PC-9 (cell line): ENCODE results near the gene NRARP. TPM values are rescaled to one million over a fixed set of nuclear protein-coding genes. Genes with fewer than 3 reads are reported as not detected.

Source experiments
- BruUV-seq: library from RNA; stranded (reverse); fragments of 400-500 nt; replicated peaks from 2 replicates; lab custom pipeline; 2021; lab: Mats Ljungman, UMichigan
- CTCF ChIA-PET: fragments of 300-600 bp; sonication (Branson Sonifier 250); formaldehyde crosslinking; loops from one replicate; lab custom pipeline; 2022; ENCODE audit warnings: antibody characterized with exemption; lab: Charles Lee
- POLR2A ChIA-PET: fragments of 300-600 bp; sonication (Branson Sonifier 250); formaldehyde crosslinking; loops from one replicate; lab custom pipeline; 2022; ENCODE audit warnings: antibody characterized with exemption; ENCODE audit not compliant: unreplicated experiment; lab: Charles Lee
- DNase-seq, 2 experiments: peaks; one replicate each; pipeline versions ENCODE4 v3.0.0 to v3.0.0-alpha.2; 2015 to 2022; ENCODE audit warnings: mixed read lengths in 1 of 2
- H2AFZ ChIP-seq: fragments of 200-600 bp; sonication (generic); 2 replicates; pipeline ENCODE4 v1.8.1; 2017; ENCODE audit warnings: antibody characterized with exemption
- H3F3A ChIP-seq: fragments of 200-600 bp; sonication (generic); 2 replicates; pipeline ENCODE4 v1.8.1; 2017; ENCODE audit warnings: antibody characterized with exemption, mild to moderate bottlenecking, low read depth; ENCODE audit not compliant: insufficient read depth
- H3K27ac ChIP-seq: fragments of 200-600 bp; sonication (generic); 2 replicates; pipeline ENCODE4 v1.6.1; 2016; ENCODE audit warnings: mixed run types
- H3K27me3 ChIP-seq: fragments of 200-600 bp; sonication (generic); 2 replicates; pipeline ENCODE4 v1.6.1; 2016; ENCODE audit warnings: low read depth, mixed run types; ENCODE audit not compliant: insufficient read depth
- H3K36me3 ChIP-seq: fragments of 200-600 bp; sonication (generic); 2 replicates; pipeline ENCODE4 v1.6.1; 2016; ENCODE audit warnings: low read depth, mixed run types
- H3K4me1 ChIP-seq: fragments of 200-600 bp; sonication (generic); replicated peaks from 2 replicates; pipeline ENCODE4 v1.6.1; 2016; ENCODE audit warnings: mixed run types; ENCODE audit not compliant: insufficient read depth
- H3K4me2 ChIP-seq: fragments of 200-600 bp; sonication (generic); 2 replicates; pipeline ENCODE4 v1.6.1; 2017; ENCODE audit warnings: mixed run types
- H3K4me3 ChIP-seq: fragments of 200-600 bp; sonication (generic); 2 replicates; pipeline ENCODE4 v1.6.1; 2016; ENCODE audit warnings: mixed run types
- H3K79me2 ChIP-seq: fragments of 200-600 bp; sonication (generic); 2 replicates; pipeline ENCODE4 v1.6.1; 2017; ENCODE audit warnings: low read depth, mixed run types
- H3K9me2 ChIP-seq: fragments of 200-600 bp; sonication (generic); 2 replicates; pipeline ENCODE4 v1.8.1; 2017; ENCODE audit warnings: mild to moderate bottlenecking; ENCODE audit not compliant: insufficient read depth
- H3K9me3 ChIP-seq: fragments of 200-600 bp; sonication (generic); 2 replicates; pipeline ENCODE4 v1.8.1; 2016; ENCODE audit warnings: low read depth; ENCODE audit not compliant: insufficient read depth
- H4K20me1 ChIP-seq: fragments of 200-600 bp; sonication (generic); 2 replicates; pipeline ENCODE4 v1.8.1; 2017; ENCODE audit not compliant: insufficient read depth
- EZH2 ChIP-seq: fragments of 200-600 bp; sonication (generic); IDR thresholded peaks from 2 replicates; pipeline ENCODE4 v1.8.0; 2017; ENCODE audit warnings: antibody characterized with exemption, low read depth
- intact Hi-C: fragments of 100-400 bp; cut with micrococcal nuclease; formaldehyde crosslinking; loops from one replicate; pipeline ENCODE4 v1.10.0; 2022; ENCODE audit not compliant: unreplicated experiment
- total RNA-seq: library from RNA; stranded (reverse); gene quantifications from 2 replicates; pipeline ENCODE4 v1.2.3, GENCODE V29; 2021
- TF ChIP-seq, protein P1 (sequence below): fragments of 200-600 bp; sonication (generic); conservative IDR thresholded peaks from 2 replicates; pipeline ENCODE4 v1.6.1; 2017; ENCODE audit warnings: mixed run types, antibody characterized with exemption, mild to moderate bottlenecking, moderate library complexity

NRARP gene
- total RNA-seq, 1 experiment from 2014 or later, result 20.6 TPM

DNA sequence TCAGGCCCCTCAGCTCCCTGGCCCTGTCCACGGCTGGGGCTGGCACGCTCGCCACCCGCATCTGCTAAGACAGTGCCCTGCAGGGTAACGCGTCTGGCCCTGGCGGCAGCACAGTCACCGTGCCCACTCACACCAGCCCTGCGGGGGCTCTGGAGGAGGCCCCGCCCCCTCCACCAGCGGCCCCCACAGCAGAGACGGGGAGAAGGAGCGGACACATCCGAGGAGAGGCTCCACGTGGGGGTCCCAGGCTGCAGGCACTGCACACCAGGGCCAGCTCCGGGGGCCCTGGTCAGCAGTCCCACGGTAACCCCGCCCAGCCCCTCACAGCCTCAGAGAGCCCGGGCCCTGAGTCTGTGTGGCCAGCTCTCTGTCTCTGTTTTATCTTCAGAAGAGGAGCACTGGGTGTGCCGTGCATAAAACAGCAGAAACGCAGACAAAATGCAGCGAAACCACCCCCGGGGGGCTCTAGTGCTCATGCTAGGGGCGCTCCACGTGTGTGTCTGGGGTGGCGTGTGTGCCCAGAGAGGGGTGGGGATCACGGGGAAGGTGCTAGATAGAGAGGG is 47.5 kb upstream of the NRARP start:
- CTCF ChIA-PET, result no interaction called here
- Histone ChIP-seq H3K9me3 (peaks cover 9% of the 10 kb centered on the region; the same call in 1 of the 2 replicates), H3K27me3 (peaks cover 14% of the 10 kb centered on the region; the same call in 1 of the 2 replicates), H3K4me2 (no peak overlapping the region), H2AFZ (no peak overlapping the region), H3K4me3 (no peak overlapping the region), H3K79me2 (no peaks in the 10 kb centered on the region), H3K4me1 (no peaks in the 10 kb centered on the region), H3F3A (no peaks in the 10 kb centered on the region), H3K9me2 (no peaks in the 10 kb centered on the region), H3K27ac (no peak overlapping the region), H3K36me3 (no peaks in the 10 kb centered on the region), H4K20me1 (no peaks in the 10 kb centered on the region)
- no TSS peak for BruUV-seq
- no peak for DNase-seq
- POLR2A ChIA-PET, result no interaction called here
- intact Hi-C loops, result no loop called here
- TF ChIP-seq EZH2, result no peak
- TF ChIP-seq, protein P1, sequence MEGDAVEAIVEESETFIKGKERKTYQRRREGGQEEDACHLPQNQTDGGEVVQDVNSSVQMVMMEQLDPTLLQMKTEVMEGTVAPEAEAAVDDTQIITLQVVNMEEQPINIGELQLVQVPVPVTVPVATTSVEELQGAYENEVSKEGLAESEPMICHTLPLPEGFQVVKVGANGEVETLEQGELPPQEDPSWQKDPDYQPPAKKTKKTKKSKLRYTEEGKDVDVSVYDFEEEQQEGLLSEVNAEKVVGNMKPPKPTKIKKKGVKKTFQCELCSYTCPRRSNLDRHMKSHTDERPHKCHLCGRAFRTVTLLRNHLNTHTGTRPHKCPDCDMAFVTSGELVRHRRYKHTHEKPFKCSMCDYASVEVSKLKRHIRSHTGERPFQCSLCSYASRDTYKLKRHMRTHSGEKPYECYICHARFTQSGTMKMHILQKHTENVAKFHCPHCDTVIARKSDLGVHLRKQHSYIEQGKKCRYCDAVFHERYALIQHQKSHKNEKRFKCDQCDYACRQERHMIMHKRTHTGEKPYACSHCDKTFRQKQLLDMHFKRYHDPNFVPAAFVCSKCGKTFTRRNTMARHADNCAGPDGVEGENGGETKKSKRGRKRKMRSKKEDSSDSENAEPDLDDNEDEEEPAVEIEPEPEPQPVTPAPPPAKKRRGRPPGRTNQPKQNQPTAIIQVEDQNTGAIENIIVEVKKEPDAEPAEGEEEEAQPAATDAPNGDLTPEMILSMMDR, result no peak

DNA sequence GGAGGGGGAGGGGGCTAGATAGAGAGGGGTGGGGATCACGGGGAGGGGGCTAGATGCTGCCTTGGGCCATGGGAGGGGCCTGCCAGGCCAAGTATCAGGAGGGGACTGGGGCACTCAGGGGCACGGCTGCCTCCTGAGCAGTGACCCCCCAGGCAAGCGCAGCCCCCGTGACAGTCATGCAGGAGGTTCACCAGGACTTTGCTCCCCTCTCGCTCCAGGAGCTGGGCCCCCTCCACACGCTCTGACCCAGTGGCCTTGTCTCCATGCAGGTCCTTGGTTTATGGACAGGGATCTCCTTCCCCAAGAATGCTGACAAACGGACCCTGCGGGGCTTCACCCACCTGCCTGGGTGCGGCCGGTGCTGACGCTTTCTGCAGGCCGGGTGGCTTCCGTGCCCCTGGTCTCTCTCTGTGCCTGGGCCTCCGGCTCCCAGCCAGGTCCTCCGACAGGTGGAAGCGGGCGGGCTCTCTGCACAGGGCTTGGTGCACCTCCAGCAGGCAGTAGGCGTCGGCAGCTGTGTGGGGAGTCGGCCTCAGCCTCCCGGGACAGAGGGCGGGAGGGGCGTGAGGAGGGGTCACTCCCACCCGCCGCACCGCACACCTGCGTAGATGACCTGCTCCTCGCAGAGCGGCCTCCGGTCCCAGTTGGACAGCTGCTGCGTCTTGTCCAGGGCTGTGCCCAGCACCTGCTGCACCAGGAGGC is 46.8 kb upstream of the NRARP start:
- Histone ChIP-seq H3K27ac (no peak overlapping the region), H2AFZ (no peak overlapping the region), H3K4me1 (no peaks in the 10 kb centered on the region), H3K79me2 (no peaks in the 10 kb centered on the region), H4K20me1 (no peaks in the 10 kb centered on the region), H3K4me3 (no peak overlapping the region), H3K9me2 (no peaks in the 10 kb centered on the region), H3K4me2 (no peak overlapping the region), H3K27me3 (peaks cover 18% of the 10 kb centered on the region; the same call in 1 of the 2 replicates), H3F3A (no peaks in the 10 kb centered on the region), H3K36me3 (no peaks in the 10 kb centered on the region), H3K9me3 (peaks cover 9% of the 10 kb centered on the region; the same call in 1 of the 2 replicates)
- POLR2A ChIA-PET, result no interaction called here
- CTCF ChIA-PET, result no interaction called here
- no TSS peak for BruUV-seq
- intact Hi-C loops, result no loop called here
- no peak for TF ChIP-seq EZH2
- TF ChIP-seq, protein P1, result no peak
- DNase-seq, result no peak

DNA sequence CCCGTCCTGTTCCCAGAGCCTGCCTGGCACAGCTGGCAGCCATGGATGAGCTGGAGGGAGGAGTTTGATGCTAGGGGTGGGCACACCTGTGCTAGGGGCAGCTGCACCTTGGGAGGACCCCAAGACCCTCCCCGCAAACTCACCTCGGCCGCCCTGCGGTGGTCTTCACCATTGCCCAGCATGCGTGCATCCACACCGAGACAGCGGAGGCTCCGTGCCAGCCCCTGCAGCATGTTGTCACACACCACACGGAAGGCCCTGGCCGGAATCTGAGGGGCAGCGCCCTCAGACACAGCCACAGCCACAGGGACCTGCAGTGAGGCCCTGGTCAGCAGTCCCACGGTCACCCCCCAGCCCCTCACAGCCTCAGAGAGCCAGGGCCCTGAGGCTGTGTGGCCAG is 45.9 kb upstream of the NRARP start:
- intact Hi-C loops, result no loop called here
- CTCF ChIA-PET, result no interaction called here
- no peak for TF ChIP-seq EZH2
- TF ChIP-seq, protein P1, result no peak

More for the DNA sequence above, 45.9 kb upstream of the NRARP start:
- Histone ChIP-seq H4K20me1 (no peaks in the 10 kb centered on the region), H3K9me2 (no peaks in the 10 kb centered on the region), H3K79me2 (no peaks in the 10 kb centered on the region), H3K9me3 (peaks cover 9% of the 10 kb centered on the region; the same call in 1 of the 2 replicates), H3F3A (no peaks in the 10 kb centered on the region), H3K27me3 (peaks cover 21% of the 10 kb centered on the region; the same call in 1 of the 2 replicates), H3K36me3 (no peaks in the 10 kb centered on the region), H2AFZ (no peak overlapping the region), H3K4me1 (no peaks in the 10 kb centered on the region), H3K4me3 (no peak overlapping the region), H3K4me2 (no peak overlapping the region), H3K27ac (no peak overlapping the region)
- no TSS peak for BruUV-seq
- no peak for DNase-seq
- POLR2A ChIA-PET, result no interaction called here
